Activated CD8-positive, alpha-beta memory T cell treated with anti-CD3 and anti-CD28 coated beads, Interleukin-2, amount 50 U/mL, for 24 hours (primary cell): ENCODE data around the gene DNAJC22.
"Not testable (repeated sequence)": the region's sequence is repeated elsewhere in the genome, so short reads cannot be mapped to it uniquely, and the experiment has no call there.

Experiments
- DNase-seq: peaks from one replicate; pipeline ENCODE4 v3.0.0-alpha.2; 2020; ENCODE audit errors: extremely low read depth

DNAJC22 gene

GRCh38 chr12:49331380-49332222 is 15.1 kb upstream of the DNAJC22 start:
- DNase-seq: no peak

- no peak for DNase-seq
Measured at GRCh38 chr12:49332441-49332861, 14.2 kb upstream of the DNAJC22 start.

- DNase-seq: no peak
Measured at GRCh38 chr12:49332891-49333371, 13.8 kb upstream of the DNAJC22 start.

- DNase-seq: not testable (repeated sequence)
Measured at GRCh38 chr12:49333778-49334177, 12.9 kb upstream of the DNAJC22 start.

- no peak for DNase-seq
Measured at GRCh38 chr12:49334226-49334625, 12.5 kb upstream of the DNAJC22 start.

GRCh38 chr12:49334681-49335080 is 12.0 kb upstream of the DNAJC22 start:
- no peak for DNase-seq

GRCh38 chr12:49335118-49335954 is 11.4 kb upstream of the DNAJC22 start:
- no peak for DNase-seq

- DNase-seq: no peak
Measured at GRCh38 chr12:49335955-49336644, 10.6 kb upstream of the DNAJC22 start.

- DNase-seq: peak; percentile 63
Measured at GRCh38 chr12:49336645-49337584, 9.8 kb upstream of the DNAJC22 start, which contains the start of gene C1QL4. TSS of gene C1QL4 (minus strand) at chr12:49337188. CDS start at chr12:49336477, 711 bp downstream.

GRCh38 chr12:49338830-49339463 is 7.7 kb upstream of the DNAJC22 start:
- DNase-seq: no peak

GRCh38 chr12:49339464-49339861 is 7.2 kb upstream of the DNAJC22 start:
- DNase-seq: no peak

GRCh38 chr12:49340095-49340870 is 6.4 kb upstream of the DNAJC22 start:
- DNase-seq: no peak

GRCh38 chr12:49340971-49341776 is 5.5 kb upstream of the DNAJC22 start:
- no peak for DNase-seq

GRCh38 chr12:49341777-49342065 is 5.0 kb upstream of the DNAJC22 start:
- DNase-seq: no peak

GRCh38 chr12:49342066-49342913 is 4.4 kb upstream of the DNAJC22 start:
- DNase-seq: peak; percentile 57

GRCh38 chr12:49342914-49343731 is 3.6 kb upstream of the DNAJC22 start:
- no peak for DNase-seq

GRCh38 chr12:49344486-49345050 is 2.1 kb upstream of the DNAJC22 start:
- DNase-seq: no peak
